ENCODE measurements around the gene ZSWIM7.
"Not testable (repeated sequence)": the region's sequence is repeated elsewhere in the genome, so short reads cannot be mapped to it uniquely, and the experiment has no call there.

Gene ZSWIM7

GRCh38 chr17:15943971-15944758, 55.3 kb downstream of the ZSWIM7 start:
- Histone ChIP-seq H3K4me3 (ENCODE audit: low read depth in 1 of 2, low read length in 2 of 2) (peak overlapping the region; percentile 7 to 68), H3K27me3 (ENCODE audit: low read depth, low read length) (no peaks in the 10 kb centered on the region), H3K9me3 (ENCODE audit: control insufficient read depth in 1 of 2, low read length in 2 of 2) (no peaks in the 10 kb centered on the region), H3K36me3 (ENCODE audit: control insufficient read depth in 1 of 2, insufficient read depth in 2 of 2, low read length in 2 of 2) (no peaks in the 10 kb centered on the region), H3K4me1 (ENCODE audit: control insufficient read depth in 1 of 2, insufficient read depth in 2 of 2, low read length in 2 of 2) (peaks cover 5 to 12% of the 10 kb centered on the region in 2 donors), H3K27ac (ENCODE audit: low read length) (no peak overlapping the region)

GRCh38 chr17:15942207-15942833, 57.2 kb downstream of the ZSWIM7 start:
- Histone ChIP-seq H3K27ac (ENCODE audit: low read length) (no peak overlapping the region), H3K27me3 (ENCODE audit: low read depth, low read length) (no peaks in the 10 kb centered on the region)

GRCh38 chr17:15941781-15942180, 57.7 kb downstream of the ZSWIM7 start:
- Histone ChIP-seq H3K36me3 (ENCODE audit: control insufficient read depth in 1 of 2, insufficient read depth in 2 of 2, low read length in 2 of 2) (no peaks in the 10 kb centered on the region), H3K27me3 (ENCODE audit: low read depth, low read length) (no peaks in the 10 kb centered on the region), H3K4me3 (ENCODE audit: low read depth in 1 of 2, low read length in 2 of 2) (no peak overlapping the region), H3K27ac (ENCODE audit: low read length) (no peak overlapping the region), H3K4me1 (ENCODE audit: control insufficient read depth in 1 of 2, insufficient read depth in 2 of 2, low read length in 2 of 2) (peaks cover 5 to 12% of the 10 kb centered on the region in 2 donors), H3K9me3 (ENCODE audit: control insufficient read depth in 1 of 2, low read length in 2 of 2) (no peaks in the 10 kb centered on the region)

More at GRCh38 chr17:15942207-15942833, 57.2 kb downstream of the ZSWIM7 start:
- no peak overlapping the region for H3K4me3 ChIP-seq (ENCODE audit: low read depth in 1 of 2, low read length in 2 of 2)
- H3K36me3 ChIP-seq (ENCODE audit: control insufficient read depth in 1 of 2, insufficient read depth in 2 of 2, low read length in 2 of 2), result no peaks in the 10 kb centered on the region
- H3K4me1 ChIP-seq (ENCODE audit: control insufficient read depth in 1 of 2, insufficient read depth in 2 of 2, low read length in 2 of 2), result peaks cover 5 to 12% of the 10 kb centered on the region in 2 donors
- H3K9me3 ChIP-seq (ENCODE audit: control insufficient read depth in 1 of 2, low read length in 2 of 2), result no peaks in the 10 kb centered on the region

- H3K27ac ChIP-seq (ENCODE audit: low read length); H3K4me3 ChIP-seq (ENCODE audit: low read depth in 1 of 2, low read length in 2 of 2); H3K27me3 ChIP-seq (ENCODE audit: low read depth, low read length); H3K36me3 ChIP-seq (ENCODE audit: control insufficient read depth in 1 of 2, insufficient read depth in 2 of 2, low read length in 2 of 2); H3K9me3 ChIP-seq (ENCODE audit: control insufficient read depth in 1 of 2, low read length in 2 of 2); H3K4me1 ChIP-seq (ENCODE audit: control insufficient read depth in 1 of 2, insufficient read depth in 2 of 2, low read length in 2 of 2): not testable (repeated sequence)
Measured at GRCh38 chr17:15936481-15936880, 63.0 kb downstream of the ZSWIM7 start.

- Histone ChIP-seq H3K36me3 (ENCODE audit: control insufficient read depth in 1 of 2, insufficient read depth in 2 of 2, low read length in 2 of 2) (no peaks in the 10 kb centered on the region), H3K4me1 (ENCODE audit: control insufficient read depth in 1 of 2, insufficient read depth in 2 of 2, low read length in 2 of 2) (no peaks in the 10 kb centered on the region), H3K27ac (ENCODE audit: low read length) (no peak overlapping the region), H3K9me3 (ENCODE audit: control insufficient read depth in 1 of 2, low read length in 2 of 2) (no peaks in the 10 kb centered on the region), H3K27me3 (ENCODE audit: low read depth, low read length) (no peaks in the 10 kb centered on the region), H3K4me3 (ENCODE audit: low read depth in 1 of 2, low read length in 2 of 2) (no peak overlapping the region)
Measured at GRCh38 chr17:15935891-15936290, 63.6 kb downstream of the ZSWIM7 start.

- Histone ChIP-seq H3K4me1 (ENCODE audit: control insufficient read depth in 1 of 2, insufficient read depth in 2 of 2, low read length in 2 of 2) (no peaks in the 10 kb centered on the region), H3K36me3 (ENCODE audit: control insufficient read depth in 1 of 2, insufficient read depth in 2 of 2, low read length in 2 of 2) (no peaks in the 10 kb centered on the region), H3K27ac (ENCODE audit: low read length) (no peak overlapping the region), H3K4me3 (ENCODE audit: low read depth in 1 of 2, low read length in 2 of 2) (no peak overlapping the region), H3K9me3 (ENCODE audit: control insufficient read depth in 1 of 2, low read length in 2 of 2) (no peaks in the 10 kb centered on the region), H3K27me3 (ENCODE audit: low read depth, low read length) (no peaks in the 10 kb centered on the region)
Measured at GRCh38 chr17:15934866-15935265, 64.6 kb downstream of the ZSWIM7 start.

- Histone ChIP-seq H3K36me3 (ENCODE audit: control insufficient read depth in 1 of 2, insufficient read depth in 2 of 2, low read length in 2 of 2) (no peaks in the 10 kb centered on the region), H3K27ac (ENCODE audit: low read length) (no peak overlapping the region), H3K4me3 (ENCODE audit: low read depth in 1 of 2, low read length in 2 of 2) (no peak overlapping the region), H3K27me3 (ENCODE audit: low read depth, low read length) (no peaks in the 10 kb centered on the region), H3K4me1 (ENCODE audit: control insufficient read depth in 1 of 2, insufficient read depth in 2 of 2, low read length in 2 of 2) (peaks cover 0 to 3% of the 10 kb centered on the region in 2 donors), H3K9me3 (ENCODE audit: control insufficient read depth in 1 of 2, low read length in 2 of 2) (no peaks in the 10 kb centered on the region)
Measured at GRCh38 chr17:15931394-15931793, 68.1 kb downstream of the ZSWIM7 start.

- no peaks in the 10 kb centered on the region for H3K27me3 ChIP-seq (ENCODE audit: low read depth, low read length)
- no peaks in the 10 kb centered on the region for H3K9me3 ChIP-seq (ENCODE audit: control insufficient read depth in 1 of 2, low read length in 2 of 2)
- H3K27ac ChIP-seq (ENCODE audit: low read length), result no peak overlapping the region
- H3K36me3 ChIP-seq (ENCODE audit: control insufficient read depth in 1 of 2, insufficient read depth in 2 of 2, low read length in 2 of 2), result no peaks in the 10 kb centered on the region
- H3K4me1 ChIP-seq (ENCODE audit: control insufficient read depth in 1 of 2, insufficient read depth in 2 of 2, low read length in 2 of 2), result peaks cover 0 to 6% of the 10 kb centered on the region in 2 donors
- no peak overlapping the region for H3K4me3 ChIP-seq (ENCODE audit: low read depth in 1 of 2, low read length in 2 of 2)
Measured at GRCh38 chr17:15930426-15930825, 69.1 kb downstream of the ZSWIM7 start.

GRCh38 chr17:15929941-15930340, 69.6 kb downstream of the ZSWIM7 start:
- no peaks in the 10 kb centered on the region for H3K9me3 ChIP-seq (ENCODE audit: control insufficient read depth in 1 of 2, low read length in 2 of 2)
- peaks cover 0 to 7% of the 10 kb centered on the region in 2 donors for H3K4me1 ChIP-seq (ENCODE audit: control insufficient read depth in 1 of 2, insufficient read depth in 2 of 2, low read length in 2 of 2)
- no peak overlapping the region for H3K4me3 ChIP-seq (ENCODE audit: low read depth in 1 of 2, low read length in 2 of 2)
- no peak overlapping the region for H3K27ac ChIP-seq (ENCODE audit: low read length)
- H3K36me3 ChIP-seq (ENCODE audit: control insufficient read depth in 1 of 2, insufficient read depth in 2 of 2, low read length in 2 of 2), result no peaks in the 10 kb centered on the region
- no peaks in the 10 kb centered on the region for H3K27me3 ChIP-seq (ENCODE audit: low read depth, low read length)

- Histone ChIP-seq H3K4me3 (ENCODE audit: low read depth in 1 of 2, low read length in 2 of 2) (no peak overlapping the region), H3K4me1 (ENCODE audit: control insufficient read depth in 1 of 2, insufficient read depth in 2 of 2, low read length in 2 of 2) (peaks cover 0 to 7% of the 10 kb centered on the region in 2 donors), H3K9me3 (ENCODE audit: control insufficient read depth in 1 of 2, low read length in 2 of 2) (no peaks in the 10 kb centered on the region), H3K27ac (ENCODE audit: low read length) (no peak overlapping the region), H3K36me3 (ENCODE audit: control insufficient read depth in 1 of 2, insufficient read depth in 2 of 2, low read length in 2 of 2) (no peaks in the 10 kb centered on the region), H3K27me3 (ENCODE audit: low read depth, low read length) (no peaks in the 10 kb centered on the region)
Measured at GRCh38 chr17:15928286-15928785, 71.2 kb downstream of the ZSWIM7 start.
